Measurements from ENCODE around the gene PBX3.
A peak's percentile ranks its signal among the peaks of the same experiment; 100 is the strongest.

PBX3 gene

DNA sequence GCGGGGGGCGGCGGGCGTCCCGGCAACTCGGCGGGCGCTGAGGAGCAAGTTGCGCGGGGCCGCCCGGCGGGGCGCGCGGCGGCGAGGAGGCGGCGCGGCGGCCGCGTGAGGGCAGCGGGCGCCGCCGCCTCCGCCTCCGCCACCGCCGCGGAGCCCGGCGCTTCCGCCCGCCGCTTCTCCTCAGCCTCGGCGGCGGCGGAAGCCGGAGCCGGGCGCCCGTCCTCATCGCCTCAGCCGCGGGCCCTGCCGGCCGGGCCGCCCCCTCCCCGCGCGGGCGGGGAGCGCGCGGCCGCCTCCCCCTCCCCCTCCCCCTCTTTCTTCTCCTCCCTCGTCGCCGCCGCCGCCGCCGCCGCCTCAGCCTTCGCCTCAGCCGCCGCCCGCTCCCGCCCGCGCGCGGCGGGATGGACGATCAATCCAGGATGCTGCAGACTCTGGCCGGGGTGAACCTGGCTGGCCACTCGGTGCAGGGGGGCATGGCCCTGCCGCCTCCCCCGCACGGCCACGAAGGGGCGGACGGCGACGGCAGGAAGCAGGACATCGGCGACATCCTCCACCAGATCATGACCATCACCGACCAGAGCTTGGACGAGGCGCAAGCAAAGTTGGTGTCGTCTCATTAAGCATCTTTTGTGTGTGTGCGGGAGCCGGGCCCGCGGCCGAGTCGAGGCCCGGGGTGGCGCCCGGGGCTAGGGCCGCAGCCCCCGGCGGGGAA lies at the start of gene PBX3:
TSS of gene PBX3 (plus strand) at position 321 of the 712 bp plus-strand sequence.
- DNase-seq (ENCODE audit: low spot score), result peak; percentile 48

DNA sequence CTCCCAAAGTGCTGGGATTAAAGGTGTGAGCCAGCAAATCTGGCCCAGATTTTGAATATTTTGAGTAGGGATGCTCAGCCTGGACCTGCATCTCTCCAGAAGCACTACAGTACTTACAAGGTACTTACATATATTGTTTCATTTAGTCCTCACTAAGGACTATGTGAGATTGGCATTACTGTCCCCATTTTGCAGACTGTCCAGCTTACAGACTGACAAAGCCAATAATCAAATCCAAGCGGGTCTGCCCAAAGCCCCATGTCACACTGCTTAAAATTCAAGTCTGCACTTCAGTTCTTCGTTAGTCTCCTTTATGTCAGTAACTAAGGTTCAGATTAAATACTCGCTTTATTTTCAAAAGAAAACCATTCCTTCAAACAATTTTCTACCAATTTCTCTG lies 47.3 kb upstream of the PBX3 start:
- no peak for DNase-seq (ENCODE audit: low spot score)

DNA sequence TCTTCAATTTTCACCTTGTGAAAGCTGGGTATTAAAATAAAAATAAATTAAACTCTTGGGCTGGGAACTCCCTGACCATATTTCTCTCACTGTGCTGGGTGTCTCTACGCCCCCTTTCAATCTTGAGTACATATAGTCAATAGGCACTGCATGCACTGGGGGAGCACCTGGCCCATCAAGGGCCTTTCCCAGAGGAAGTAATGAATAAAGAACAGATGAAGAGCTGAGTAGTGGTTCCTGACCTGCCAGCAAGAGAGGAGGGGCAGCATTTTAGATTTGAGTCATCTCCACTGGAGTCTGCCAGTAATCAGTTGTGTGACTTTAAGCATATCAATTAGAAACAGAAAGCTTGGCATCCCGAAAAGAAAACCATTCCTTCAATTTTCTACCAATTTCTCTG lies 46.4 kb upstream of the PBX3 start:
- no peak for DNase-seq (ENCODE audit: low spot score)

DNA sequence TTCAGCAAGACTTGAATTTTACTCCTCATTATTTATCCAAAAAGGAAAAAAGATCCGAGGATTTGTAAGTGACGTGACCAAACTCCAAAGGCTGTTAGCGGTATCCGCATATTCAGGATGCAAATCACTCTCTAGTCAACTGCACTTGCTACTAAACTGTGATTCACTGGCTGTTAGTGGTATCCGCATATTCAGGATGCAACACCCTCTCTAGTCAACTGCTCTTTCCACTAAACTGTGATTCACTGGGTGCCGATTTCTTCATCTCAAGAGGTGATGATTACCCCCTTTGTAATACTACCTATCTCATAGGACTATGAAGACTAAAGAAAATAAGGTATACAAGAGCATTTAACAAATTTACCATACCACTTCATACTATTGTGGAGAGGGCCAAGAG lies 45.8 kb upstream of the PBX3 start:
- no peak for DNase-seq (ENCODE audit: low spot score)

DNA sequence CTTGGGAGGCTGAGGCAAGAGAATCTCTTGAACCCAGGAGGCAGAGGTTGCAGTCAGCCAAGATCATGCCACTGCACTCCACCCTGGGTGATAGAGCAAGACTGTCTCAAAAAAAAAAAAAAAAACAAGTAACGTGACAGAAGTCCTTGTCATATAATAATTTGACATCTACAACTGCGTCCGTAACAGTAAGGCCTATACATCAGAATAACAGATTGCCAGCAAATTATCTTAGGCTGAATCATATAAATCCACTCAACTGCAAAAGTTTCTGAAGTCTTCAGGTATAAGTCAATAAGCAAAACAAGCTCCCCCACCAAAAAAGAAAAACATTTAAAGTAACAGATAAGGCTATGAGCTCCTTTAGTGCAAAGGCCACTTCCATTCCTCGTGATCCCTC lies 43.5 kb upstream of the PBX3 start:
- DNase-seq (ENCODE audit: low spot score), result no peak

DNA sequence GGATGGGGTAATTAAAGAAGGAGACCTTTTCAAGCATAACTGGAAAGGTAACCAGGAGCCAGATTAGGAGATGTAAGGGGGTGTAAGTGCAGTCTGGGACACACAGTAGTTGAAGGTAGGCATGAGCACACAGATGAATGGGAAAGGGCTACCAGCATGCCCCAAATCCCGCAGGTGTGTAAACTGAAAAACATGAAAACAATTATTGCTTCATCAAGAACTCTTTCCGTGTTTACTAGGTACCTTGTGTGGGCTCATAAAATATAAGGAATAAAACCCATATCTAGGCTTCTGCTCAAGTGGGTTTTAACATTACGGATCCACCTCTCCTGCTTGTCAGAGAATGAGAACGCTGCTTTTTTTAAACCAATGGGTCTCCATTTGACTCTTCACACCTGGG lies 41.3 kb upstream of the PBX3 start:
- DNase-seq (ENCODE audit: low spot score), result no peak

DNA sequence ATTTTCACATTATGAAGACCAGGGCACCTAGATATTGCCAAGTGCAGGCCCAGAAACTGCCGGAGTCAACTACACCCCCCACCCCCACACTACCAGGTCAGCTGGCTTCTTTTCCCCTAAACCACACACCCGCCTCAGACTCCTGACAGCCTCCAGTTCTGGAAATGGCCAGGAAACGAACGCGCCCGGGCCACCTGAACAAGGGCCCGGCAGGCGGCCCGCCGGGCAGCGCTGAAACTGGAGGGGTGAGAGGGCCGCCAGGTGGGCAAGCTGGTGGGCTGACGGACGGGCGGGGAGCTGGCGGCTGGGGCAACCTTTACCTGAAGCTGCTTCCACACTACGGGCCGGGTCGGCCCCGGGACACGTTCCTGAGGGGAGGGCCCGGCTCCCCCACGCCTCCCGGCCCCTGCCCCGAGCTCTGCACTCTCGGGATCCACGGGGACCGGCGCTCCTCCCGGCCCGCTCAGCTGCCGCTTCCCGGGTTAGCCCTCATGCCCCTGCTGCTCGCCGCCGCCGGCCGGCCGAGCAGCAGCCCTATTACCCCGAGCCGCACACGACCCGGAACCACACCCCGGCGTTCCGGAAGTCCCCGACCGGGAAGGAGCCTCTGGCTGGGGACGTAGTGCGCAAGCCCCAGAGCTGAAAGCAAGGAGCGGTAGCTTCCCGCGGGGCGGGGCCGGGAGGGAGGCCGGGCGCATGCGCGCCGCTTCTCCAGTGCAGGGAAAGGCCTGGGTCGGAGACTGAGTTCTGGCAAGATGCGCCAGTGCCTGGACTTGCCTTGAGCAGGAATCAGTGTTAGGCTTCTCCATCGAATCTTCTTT lies 40.3 kb upstream of the PBX3 start, which contains the start of gene MAPKAP1:
TSS of gene MAPKAP1 (minus strand) at position 558 of the 821 bp plus-strand sequence. CDS start 34,634 bp downstream, outside the sequence.
- peak; percentile 96 for DNase-seq (ENCODE audit: low spot score)

DNA sequence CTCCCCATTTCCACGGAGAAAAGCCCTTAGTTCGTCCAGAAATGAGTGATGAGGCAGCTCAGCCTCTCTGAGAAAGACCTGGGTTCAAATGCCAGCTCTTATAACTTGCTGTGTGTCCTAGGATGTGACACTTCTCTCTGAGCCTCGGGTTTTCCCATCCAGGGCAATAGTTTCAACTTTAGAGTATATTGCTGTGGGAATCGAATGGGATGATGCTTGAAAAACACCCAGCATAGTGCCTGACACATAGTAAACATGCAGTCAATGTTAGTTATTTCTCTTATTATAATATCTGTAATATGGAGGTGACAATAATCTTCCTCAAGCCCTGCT lies 39.7 kb upstream of the PBX3 start:
- no peak for DNase-seq (ENCODE audit: low spot score)

DNA sequence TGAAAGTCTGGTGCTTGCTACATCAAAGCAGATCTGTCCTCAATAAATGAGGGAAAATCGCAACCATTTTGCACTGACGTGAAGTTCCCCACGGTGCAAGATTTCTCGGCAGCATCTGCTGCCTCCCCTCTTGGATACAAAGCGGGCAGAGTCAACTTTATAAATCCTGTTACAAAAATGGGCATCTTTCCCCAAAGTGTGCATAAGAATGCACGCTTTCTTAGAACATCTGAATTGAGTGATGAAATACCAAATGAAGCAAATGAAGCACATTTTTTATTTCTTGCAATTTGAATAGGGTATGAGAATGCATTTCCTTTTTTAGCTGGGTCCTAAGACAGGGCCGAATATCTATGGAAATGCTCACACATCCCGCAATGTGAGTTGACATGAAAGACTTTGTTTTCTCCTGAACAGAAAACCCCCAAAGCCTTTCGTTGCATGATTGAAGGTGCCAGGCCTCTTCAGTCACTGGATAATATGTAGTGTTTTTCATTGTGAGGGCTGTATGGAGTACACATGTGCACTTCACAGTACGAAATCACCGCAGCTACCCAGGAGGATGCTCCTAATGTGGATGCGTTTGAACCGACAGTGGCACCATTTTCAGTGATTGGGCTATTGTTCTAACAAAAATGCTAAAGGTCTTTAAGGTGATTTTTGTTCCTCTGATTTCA lies 20.6 kb upstream of the PBX3 start:
- DNase-seq (ENCODE audit: low spot score), result no peak

DNA sequence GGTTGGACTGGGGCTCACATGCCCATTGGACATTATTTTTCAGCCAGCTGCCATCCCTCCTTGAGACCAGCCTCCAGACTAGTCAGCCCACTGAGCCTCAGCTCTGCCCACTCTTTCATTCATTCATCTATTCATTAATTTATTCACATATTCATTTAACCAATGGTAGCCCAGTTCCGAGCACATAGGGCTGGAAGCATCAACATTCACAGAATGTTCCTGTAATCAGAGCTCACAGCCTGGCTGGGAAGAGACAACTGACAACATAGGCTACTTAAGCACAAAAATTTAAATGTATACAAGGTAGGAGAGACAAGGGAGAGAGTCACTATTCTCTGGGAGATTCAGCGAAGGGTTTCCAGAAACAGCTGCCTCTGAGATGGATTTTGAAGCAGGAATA lies 17.0 kb upstream of the PBX3 start:
- DNase-seq (ENCODE audit: low spot score), result no peak

DNA sequence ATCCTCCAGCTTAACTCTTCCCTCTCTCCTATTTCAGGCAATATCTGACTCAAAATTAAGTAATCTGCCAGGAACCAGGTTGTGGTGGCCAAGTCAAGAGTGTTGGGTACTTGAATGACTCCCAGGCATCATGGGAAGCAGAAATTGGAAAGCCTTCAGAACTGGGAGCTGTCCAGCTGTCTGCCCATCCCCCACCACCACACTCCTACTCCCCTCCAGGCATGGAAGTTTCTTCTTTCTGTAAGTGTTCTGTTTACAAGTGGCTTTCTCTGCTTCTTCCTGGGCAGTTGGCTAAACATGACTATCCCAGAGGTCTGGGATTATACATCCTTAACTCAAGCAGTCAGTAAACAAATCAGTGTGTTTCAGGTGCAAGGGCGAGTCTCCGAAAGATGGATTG lies 14.6 kb upstream of the PBX3 start:
- DNase-seq (ENCODE audit: low spot score), result no peak

DNA sequence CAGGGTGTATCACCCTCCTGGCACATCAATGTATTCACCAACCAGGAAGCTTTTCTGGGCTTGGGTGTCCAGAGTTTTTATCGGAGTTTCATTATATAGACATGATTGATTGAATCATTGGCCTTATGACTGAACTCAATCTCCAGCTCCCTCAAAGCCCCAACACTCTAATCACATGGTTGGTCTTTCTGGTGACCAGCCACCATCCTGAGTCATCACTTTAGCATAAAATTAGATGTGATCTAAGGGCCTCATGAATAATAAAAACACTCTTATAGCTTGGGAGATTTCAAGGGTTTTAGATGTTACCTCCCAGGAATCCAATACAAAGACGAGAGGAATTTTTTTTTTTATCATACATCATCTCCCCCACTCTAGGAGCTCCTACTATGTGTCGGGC lies 7.7 kb upstream of the PBX3 start:
- no peak for DNase-seq (ENCODE audit: low spot score)

DNA sequence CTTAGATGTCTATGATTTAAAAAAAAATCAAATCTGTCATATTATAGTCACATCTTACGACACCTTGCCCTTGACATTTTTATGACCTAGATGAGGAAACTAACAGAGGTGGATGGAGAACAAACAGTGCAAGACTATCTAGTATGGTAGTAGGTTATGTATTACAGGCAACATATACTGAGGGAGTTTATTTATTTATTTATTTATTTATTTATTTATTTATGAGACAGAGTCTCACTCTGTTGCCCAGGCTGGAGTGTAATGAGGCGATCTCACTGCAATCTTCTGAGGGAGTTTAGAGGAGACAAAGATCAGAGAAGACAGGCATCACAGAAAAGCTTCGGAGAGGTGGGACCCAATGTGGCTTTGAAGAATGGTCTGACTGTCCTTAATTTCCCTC lies 4.5 kb upstream of the PBX3 start:
- DNase-seq (ENCODE audit: low spot score), result no peak

DNA sequence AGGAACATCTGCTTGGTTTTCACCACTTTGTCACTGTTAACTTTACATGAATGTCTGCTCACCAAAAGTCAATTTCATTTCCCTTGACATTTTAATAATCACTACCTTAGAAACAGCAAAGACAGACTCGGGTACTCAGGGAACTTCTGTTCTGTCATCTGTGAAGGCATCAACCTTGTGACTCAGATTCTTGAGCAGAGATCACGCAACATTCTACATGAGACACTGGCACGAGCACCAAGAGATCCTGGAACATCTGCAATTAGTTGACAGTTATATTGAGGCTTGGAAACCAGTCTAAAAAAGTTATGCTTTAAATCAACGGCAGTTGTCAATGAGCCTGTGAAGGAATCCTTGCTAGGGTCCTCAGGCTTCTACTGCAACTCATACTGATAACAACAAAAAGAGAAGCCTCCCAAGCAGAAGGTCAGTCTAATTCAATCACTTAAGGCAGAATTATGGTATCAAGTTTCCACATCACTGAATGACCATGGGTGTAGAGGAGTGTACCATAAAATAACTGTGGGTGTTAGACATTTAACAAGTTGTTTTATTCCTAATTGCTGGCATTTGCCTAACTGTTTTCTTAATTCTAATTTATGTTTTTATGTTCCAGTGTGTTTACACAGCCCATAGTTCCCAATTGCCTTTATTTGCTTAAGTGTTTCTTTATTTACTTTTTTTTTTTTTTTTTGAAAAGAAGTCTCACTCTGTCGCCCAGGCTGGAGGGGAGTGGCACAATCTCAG lies 3.3 kb upstream of the PBX3 start:
- no peak for DNase-seq (ENCODE audit: low spot score)

DNA sequence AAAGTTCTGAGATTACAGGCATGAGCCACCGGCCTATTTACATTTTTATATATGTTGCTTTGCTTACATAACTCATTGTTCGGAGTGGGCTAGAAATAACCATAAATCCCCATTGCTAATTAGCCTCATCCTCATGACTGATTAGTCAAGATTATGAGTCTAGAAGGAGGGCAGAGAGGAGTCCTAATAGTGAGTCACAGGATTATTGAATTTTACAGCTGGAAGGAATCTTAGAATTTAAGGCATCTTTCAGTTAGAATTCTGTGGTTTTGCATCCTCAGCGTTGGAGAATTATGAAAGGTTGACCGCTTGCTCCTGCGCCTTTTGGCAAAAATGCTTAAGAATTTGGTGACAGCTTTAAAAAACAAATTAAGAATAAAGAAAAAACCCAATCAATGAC lies 2.6 kb upstream of the PBX3 start:
- no peak for DNase-seq (ENCODE audit: low spot score)

DNA sequence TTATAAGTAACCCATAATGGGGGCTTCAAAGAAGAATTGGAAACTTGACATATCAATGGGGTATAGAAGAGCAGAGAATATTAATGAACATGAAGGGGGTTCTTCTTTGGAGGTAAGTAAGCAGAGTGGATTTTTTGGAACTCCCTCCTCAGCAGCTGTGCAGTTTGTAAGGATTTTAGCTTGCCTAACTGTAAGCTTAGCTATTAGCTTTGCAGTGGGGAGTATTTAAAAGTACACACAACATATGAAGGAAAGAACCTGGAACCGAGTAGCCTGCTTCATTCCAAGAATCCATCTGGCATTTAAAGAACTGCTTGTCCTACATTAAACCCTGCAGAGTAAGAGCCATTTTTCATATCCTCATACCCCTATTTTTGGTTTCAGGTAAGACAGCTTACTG lies 2.2 kb upstream of the PBX3 start:
- no peak for DNase-seq (ENCODE audit: low spot score)

DNA sequence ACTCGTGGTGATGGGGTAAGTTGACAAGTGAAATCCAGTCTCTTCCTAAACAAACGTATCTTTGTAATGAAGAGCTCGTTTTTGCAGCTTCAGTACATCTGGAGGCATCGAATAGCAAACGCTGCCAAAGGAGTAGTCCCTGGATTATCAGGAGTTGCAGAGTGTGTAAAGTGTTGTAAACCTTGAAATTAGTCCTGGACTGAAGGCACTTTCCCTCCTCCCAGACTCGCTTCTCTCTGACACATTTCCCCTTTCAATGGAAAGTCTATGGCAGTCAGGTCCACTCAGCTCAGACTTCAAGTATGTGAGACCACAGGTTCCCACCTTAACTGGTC lies 1.5 kb upstream of the PBX3 start:
- no peak for DNase-seq (ENCODE audit: low spot score)

DNA sequence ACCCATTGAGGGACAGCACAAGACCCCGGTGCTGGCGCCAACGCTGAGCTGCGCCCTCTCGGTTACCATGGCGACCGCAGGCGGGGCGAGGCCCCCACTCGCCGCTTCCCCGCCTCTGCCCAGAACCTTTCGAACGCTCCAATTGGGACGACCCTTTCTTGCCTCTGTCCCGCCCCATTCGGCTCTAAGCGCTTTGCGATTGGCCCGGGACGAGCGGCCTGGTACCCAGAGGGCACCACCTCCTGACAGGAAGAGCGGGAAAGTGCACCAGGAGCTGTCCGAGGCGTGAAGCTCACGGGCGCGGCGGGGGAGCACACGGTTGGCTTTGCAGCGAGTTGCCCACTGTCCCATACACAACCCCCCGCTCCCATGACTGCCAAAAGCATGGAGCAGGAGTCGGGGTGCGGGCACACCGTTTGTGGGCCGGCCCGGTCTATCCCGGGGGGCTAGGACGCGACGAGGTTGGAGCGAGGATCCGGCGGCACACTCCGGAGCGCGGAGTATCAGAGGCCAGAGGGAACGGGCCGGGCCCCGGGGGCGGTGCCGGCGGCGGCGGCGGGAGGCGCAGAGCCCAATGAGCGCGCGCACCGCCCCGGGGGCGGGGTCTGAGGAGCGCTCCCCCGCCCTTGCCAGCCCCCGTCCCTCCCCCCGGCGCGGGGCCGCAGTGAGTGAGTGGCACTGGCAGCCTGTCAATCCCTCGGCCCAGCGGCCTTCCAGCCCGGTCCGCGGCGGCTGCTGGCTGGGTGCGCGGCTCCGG lies 978 bp upstream of the PBX3 start:
- peak; percentile 97 for DNase-seq (ENCODE audit: low spot score)

DNA sequence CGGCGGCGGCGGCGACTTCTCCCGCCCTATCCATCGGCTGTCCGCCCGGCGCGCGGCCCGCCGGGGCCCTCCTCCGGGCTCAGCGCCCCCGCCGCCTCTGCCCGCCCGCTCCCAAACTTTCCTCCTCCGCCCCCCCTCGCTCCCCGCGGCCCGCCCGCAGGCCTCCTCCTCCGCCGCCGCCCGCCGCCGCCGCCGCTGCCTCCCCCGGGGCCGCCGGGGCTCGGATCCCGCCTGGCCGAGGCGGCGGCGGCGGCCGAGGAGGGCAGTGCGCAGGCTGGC lies 460 bp upstream of the PBX3 start:
- DNase-seq (ENCODE audit: low spot score), result no peak

DNA sequence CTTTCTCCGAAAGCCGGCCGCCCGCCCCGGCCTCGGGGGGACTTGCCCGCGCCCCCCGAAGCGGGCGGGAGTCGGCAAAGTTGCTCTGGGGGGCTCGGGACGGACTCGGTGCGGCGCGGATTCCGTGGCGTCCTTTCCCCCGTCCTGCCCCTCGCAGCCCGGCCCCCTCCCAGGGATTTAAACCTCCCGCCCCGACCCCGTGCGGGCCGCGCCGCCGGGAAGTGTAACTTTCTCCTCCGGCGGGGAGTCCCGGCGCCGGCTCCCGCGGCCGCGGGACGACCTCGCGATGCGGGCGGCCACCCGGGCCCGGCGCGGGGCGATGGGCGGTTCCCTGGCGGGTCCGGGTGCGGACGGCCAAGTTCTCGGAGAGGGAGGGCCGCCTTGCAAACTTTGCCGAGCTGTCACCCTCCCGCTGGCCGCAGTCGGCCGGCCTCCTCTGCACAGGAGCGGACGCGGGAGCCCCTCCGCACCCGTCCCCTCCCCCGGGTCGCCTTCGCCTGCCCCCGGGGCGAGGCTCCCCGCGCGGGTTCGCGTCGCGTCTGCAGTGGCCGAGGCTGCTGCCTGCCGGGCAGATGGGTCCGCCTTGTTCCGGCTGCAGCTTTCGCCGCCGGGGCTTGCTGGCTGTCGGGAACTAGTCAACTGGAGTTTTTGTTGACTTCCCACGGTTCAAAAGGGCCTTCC lies 732 bp downstream of the PBX3 start:
- DNase-seq (ENCODE audit: low spot score), result peak; percentile 15

DNA sequence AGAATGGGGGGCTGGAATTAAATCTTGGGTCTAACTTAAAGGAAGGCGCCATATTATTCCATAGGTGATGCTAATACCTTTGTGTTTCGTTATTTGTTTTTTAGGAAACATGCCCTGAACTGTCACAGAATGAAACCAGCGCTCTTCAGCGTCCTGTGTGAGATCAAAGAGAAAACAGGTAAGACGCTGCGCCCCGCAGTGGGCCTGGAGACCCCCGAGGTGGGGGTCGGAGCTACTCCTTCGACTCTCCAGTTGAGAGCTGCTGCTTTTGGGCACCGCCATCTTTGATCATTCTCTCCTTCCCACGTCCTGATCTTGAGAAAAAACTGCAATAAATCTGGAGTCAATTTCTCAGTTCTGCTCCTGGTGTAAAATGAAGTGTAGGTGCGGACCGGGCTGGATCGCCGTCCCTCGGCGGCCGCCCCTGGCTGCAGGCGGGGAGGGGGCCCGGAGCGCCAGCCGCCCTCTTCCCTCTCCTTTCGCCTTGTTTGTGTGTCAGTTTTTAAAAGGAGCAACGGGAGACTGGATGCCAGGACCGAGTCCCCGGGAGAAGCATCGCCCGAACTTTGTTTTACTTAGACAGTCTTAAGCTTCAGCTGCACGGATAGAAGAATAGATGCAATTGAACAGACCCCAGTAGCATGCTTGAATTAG lies 1.4 kb downstream of the PBX3 start:
- no peak for DNase-seq (ENCODE audit: low spot score)

Data from Ammon's horn (tissue), 1 donor.